Lung (tissue), 12 donors: ENCODE measurements around the gene GLIS1. TPM values are rescaled to one million over a fixed set of nuclear protein-coding genes. Genes with fewer than 3 reads are reported as not detected.

ENCODE experiments used
- ATAC-seq: fragments of 200-7000 bp; cut with Tn5 transposase; one replicate; pipeline ENCODE4 v1.9.1; 2020; ENCODE audit warnings: moderate number of reproducible peaks; ENCODE audit not compliant: insufficient read depth, low FRiP score
- DNase-seq, 3 donors: peaks; one replicate each; pipeline ENCODE4 v3.0.0-alpha.2; 2013 to 2017
- H3K27ac ChIP-seq, 2 donors: one replicate each; pipeline ENCODE4 v1.5.1; 2013; ENCODE audit warnings: mild to moderate bottlenecking in 2 of 2, moderate library complexity in 2 of 2, control low read depth in 1 of 2, inconsistent platforms in 1 of 2, low read depth in 1 of 2, low read length in 1 of 2
- H3K27me3 ChIP-seq, 3 donors: one replicate each; pipeline ENCODE4 v1.5.1; 2013; ENCODE audit warnings: low read length in 2 of 3; ENCODE audit not compliant: control insufficient read depth in 3 of 3, insufficient read depth in 3 of 3
- H3K36me3 ChIP-seq, 4 donors: one replicate each; pipeline ENCODE4 v1.5.1; 2013; ENCODE audit warnings: low read length in 4 of 4, mild to moderate bottlenecking in 1 of 4, moderate library complexity in 1 of 4; ENCODE audit not compliant: control insufficient read depth in 4 of 4, insufficient read depth in 4 of 4
- H3K4me1 ChIP-seq, 5 donors: one replicate each; pipeline ENCODE4 v1.5.1; 2013; ENCODE audit warnings: low read length in 5 of 5, mild to moderate bottlenecking in 2 of 5, moderate library complexity in 1 of 5; ENCODE audit not compliant: control insufficient read depth in 5 of 5, insufficient read depth in 5 of 5
- H3K4me3 ChIP-seq: one replicate; pipeline ENCODE4 v1.5.1; 2013; ENCODE audit warnings: mild to moderate bottlenecking, control low read depth, moderate library complexity
- H3K9ac ChIP-seq, 2 donors: one replicate each; pipeline ENCODE4 v1.5.1; 2013; ENCODE audit warnings: low read length in 2 of 2, control low read depth in 1 of 2; ENCODE audit not compliant: insufficient read depth in 1 of 2
- H3K9me3 ChIP-seq, 4 donors: one replicate each; pipeline ENCODE4 v1.5.1; 2013; ENCODE audit warnings: low read length in 3 of 4, mild to moderate bottlenecking in 1 of 4, moderate library complexity in 1 of 4; ENCODE audit not compliant: control insufficient read depth in 4 of 4, insufficient read depth in 3 of 4
- WGBS, 2 donors: extraction: QIAGEN DNeasy Blood & Tissue Kit; methylation state at CpG; one replicate each; pipeline ENCODE4 v1.1.7; 2013; 5-methylcytosine and 5-hydroxymethylcytosine counted together
- polyA plus RNA-seq, 2 donors: library from polyadenylated mRNA; stranded (reverse); fragments of 200-250 nt; gene quantifications; one replicate each; pipeline ENCODE4 v1.2.1, GENCODE V29; 2013
- total RNA-seq, 2 donors: library from RNA; depleted of rRNA in 1 of 2; stranded (reverse); fragments of >200 nt in 1 of 2; gene quantifications; one replicate each; pipeline ENCODE4 v1.2.1, GENCODE V29; 2014 to 2021
- TF ChIP-seq, protein P1 (sequence below): IDR thresholded peaks from 2 replicates; pipeline ENCODE4 v1.5.1; 2012; ENCODE audit warnings: mild to moderate bottlenecking; ENCODE audit errors: control extremely low read depth, extremely low read depth
- donor health status: control.
- donor health status: control.
- donor health status: Bipolar disorder and iron deficiency.
- donor health status: healthy.
- donor health status: DM: yes; HTN: yes; CAD: no.

Gene GLIS1
- total and polyA plus RNA-seq, 4 donors = 0.05 to 0.18 (median 0.17) TPM; not detected in 1

GRCh38 chr1:53590104-53590503, 148.9 kb downstream of the GLIS1 start:
- Histone ChIP-seq H3K4me3 (no peak overlapping the region), H3K9ac (no peak overlapping the region), H3K9me3 (no peaks in the 10 kb centered on the region), H3K36me3 (no peaks in the 10 kb centered on the region), H3K4me1 (peaks cover 0 to 14% (median 3%) of the 10 kb centered on the region in 5 donors), H3K27ac (no peak overlapping the region), H3K27me3 (no peaks in the 10 kb centered on the region)
- no peak for ATAC-seq
- WGBS, 2 donors = 75 to 91% methylated on average over 4 of the region's 4 CpGs
- no peak for DNase-seq
- TF ChIP-seq, protein P1, sequence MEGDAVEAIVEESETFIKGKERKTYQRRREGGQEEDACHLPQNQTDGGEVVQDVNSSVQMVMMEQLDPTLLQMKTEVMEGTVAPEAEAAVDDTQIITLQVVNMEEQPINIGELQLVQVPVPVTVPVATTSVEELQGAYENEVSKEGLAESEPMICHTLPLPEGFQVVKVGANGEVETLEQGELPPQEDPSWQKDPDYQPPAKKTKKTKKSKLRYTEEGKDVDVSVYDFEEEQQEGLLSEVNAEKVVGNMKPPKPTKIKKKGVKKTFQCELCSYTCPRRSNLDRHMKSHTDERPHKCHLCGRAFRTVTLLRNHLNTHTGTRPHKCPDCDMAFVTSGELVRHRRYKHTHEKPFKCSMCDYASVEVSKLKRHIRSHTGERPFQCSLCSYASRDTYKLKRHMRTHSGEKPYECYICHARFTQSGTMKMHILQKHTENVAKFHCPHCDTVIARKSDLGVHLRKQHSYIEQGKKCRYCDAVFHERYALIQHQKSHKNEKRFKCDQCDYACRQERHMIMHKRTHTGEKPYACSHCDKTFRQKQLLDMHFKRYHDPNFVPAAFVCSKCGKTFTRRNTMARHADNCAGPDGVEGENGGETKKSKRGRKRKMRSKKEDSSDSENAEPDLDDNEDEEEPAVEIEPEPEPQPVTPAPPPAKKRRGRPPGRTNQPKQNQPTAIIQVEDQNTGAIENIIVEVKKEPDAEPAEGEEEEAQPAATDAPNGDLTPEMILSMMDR = no peak

DNA sequence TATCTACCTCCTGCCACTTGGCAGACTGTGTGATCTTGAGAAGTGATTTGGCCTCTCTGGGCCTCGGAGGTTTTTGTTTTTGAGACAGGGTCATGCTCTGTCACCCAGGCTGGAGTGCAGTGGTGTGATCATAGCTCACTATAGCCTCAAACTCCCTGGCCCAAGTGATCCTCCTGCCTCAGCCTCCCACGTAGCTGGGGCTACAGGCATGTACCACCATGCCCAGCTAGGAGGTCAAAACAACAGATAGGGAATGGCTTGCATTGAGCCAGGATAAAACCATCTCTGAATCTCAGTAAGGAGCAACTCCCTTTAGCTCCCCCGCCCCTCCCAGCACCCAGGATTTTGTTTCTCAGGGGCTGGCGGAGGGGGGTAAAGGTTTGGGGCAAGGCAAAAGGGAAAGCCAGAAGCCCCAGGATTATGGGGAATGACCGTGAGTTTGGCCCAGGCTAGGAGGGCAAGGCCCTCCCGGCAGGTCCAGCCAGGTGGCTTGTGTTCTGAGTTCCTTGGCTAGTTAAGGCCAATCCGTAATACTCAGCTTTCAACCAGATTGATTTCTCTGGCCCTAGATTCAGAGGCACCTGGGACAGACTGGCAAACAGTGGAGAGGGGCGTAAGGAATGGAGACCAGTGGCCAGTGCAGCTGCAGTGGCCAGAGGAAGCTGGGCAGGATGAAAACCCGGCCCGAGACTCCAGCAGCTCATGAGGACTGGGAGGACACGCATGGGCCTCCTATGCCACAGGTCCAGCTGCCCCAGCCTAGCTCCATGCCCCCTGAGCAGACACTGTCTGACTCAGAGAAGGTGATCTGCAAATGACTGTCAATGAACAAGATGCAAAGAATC, 149.7 kb downstream of the GLIS1 start:
- ATAC-seq (no peak), DNase-seq (no peak)
- H3K4me3 ChIP-seq = no peak overlapping the region
- no peaks in the 10 kb centered on the region for H3K36me3 ChIP-seq
- H3K9me3 ChIP-seq = no peaks in the 10 kb centered on the region
- no peaks in the 10 kb centered on the region for H3K27me3 ChIP-seq
- 90 to 94% methylated on average over 11 of the region's 11 CpGs for WGBS, 2 donors
- no peak overlapping the region for H3K27ac ChIP-seq
- H3K4me1 ChIP-seq = peaks cover 0 to 17% (median 3%) of the 10 kb centered on the region in 5 donors
- TF ChIP-seq, protein P1 = no peak
- no peak overlapping the region for H3K9ac ChIP-seq

GRCh38 chr1:53588053-53588779, 150.7 kb downstream of the GLIS1 start:
- ATAC-seq = no peak
- H3K4me3 ChIP-seq = no peak overlapping the region
- no peaks in the 10 kb centered on the region for H3K27me3 ChIP-seq
- no peak overlapping the region for H3K27ac ChIP-seq
- 85 to 90% methylated on average over 6 of the region's 6 CpGs for WGBS, 2 donors
- H3K4me1 ChIP-seq = peaks cover 0 to 17% (median 3%) of the 10 kb centered on the region in 5 donors
- no peaks in the 10 kb centered on the region for H3K36me3 ChIP-seq
- no peaks in the 10 kb centered on the region for H3K9me3 ChIP-seq
- no peak overlapping the region for H3K9ac ChIP-seq
- DNase-seq = no peak
- TF ChIP-seq, protein P1 = no peak
